Activated naive CD4-positive, alpha-beta T cell treated with anti-CD3 and anti-CD28 coated beads, Interleukin-2, amount 50 U/mL, for 16 hours (primary cell): ENCODE data around the gene MUC2.

Experiments
- DNase-seq: peaks from one replicate; pipeline ENCODE4 v3.0.0-alpha.2; 2020

MUC2 gene

DNA sequence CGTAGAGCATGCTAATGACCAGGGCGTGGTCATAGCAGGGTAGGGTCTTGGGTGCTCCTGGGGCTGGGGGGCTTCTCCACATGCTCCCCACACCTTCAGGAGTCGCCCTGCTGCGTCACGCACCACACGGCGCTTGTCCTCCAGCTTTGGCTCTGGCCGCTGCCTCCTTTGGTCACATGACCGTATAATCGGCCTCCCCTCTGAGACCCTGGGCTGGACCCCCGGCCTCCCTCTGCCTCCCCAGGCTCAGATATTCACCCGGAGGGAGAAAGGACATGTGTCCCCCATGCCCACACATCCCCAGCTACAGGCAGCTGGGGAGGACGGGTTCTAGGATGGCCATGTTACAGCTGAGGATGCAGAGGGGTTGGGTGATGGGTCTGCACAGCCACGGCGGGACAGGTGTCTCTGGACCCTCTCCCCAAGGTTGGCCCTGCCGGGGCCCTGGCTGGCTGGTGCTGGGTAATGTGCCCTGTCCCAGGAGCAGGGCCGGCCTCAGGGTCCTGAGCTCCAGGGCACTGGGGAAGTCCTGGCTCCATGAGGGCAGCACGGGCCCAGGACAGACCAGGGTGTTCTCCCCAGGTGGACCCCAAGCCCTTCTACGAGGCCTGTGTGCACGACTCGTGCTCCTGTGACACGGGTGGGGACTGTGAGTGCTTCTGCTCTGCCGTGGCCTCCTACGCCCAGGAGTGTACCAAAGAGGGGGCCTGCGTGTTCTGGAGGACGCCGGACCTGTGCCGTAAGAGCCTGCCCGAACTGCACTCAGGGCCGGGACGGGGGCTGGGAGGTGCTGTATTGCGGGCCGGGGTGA is 14.5 kb downstream of the MUC2 start:
- no peak for DNase-seq

DNA sequence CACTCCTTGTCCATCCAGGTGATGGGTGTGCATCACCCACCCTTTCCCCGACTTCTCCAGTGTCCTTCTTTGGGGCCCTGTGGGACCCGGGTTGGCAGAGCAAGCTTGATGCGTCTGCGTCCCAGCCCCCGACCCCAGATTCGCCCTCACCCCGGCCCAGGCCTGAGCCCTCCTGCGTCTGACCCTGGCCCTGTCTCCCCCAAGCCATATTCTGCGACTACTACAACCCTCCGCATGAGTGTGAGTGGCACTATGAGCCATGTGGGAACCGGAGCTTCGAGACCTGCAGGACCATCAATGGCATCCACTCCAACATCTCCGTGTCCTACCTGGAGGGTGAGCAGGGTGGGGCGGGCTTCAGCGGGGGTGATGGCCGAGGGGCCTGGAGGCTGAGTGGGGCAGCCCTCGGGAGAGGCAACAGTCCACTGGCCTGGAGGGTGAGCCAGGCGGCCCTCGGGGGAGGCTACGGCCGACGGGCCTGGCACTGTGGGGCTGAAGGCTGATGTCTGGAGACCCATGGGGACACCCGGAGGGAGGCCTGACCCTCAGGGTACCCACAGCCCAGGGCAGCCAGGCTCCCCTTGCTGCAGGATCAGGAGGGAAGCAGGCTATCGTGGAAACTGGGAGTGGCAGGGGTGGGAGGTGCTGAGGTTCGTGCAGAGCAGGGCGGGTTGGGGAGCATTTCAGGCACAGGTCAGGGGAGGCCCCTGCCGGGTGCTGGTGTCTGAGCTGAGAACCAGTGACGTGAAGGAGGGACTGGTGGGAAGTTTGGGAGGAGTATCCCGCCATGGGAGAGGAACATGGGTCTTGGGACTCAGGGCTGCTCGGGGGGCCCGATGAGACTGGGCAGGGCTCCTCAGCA is 15.3 kb downstream of the MUC2 start:
- DNase-seq: no peak

DNA sequence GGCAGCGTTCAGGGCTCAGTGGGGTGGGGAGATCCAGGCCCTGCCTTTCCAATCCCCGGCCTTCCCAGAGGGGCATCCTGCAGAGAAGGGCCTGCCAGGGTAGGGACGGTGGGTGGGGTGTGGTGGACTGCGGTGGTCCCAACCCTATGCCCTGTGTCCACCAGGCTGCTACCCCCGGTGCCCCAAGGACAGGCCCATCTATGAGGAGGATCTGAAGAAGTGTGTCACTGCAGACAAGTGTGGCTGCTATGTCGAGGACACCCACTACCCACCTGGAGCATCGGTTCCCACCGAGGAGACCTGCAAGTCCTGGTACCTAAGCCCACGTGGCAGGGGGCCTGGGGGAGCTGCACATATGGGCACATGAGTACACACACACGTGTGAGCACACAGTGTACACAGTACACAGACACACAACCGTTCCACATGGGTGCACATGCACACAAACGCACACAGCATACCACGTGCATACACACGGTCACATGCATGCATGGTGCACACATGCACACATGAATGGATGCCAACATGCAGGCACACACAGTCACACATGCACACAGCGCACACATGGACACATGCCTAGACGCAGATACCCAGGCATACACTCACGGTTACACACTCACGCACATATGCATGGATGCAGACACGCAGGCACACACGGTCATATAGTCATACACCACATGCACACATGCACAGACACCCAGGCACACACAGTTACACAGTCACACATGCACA is 16.1 kb downstream of the MUC2 start:
- DNase-seq: no peak

DNA sequence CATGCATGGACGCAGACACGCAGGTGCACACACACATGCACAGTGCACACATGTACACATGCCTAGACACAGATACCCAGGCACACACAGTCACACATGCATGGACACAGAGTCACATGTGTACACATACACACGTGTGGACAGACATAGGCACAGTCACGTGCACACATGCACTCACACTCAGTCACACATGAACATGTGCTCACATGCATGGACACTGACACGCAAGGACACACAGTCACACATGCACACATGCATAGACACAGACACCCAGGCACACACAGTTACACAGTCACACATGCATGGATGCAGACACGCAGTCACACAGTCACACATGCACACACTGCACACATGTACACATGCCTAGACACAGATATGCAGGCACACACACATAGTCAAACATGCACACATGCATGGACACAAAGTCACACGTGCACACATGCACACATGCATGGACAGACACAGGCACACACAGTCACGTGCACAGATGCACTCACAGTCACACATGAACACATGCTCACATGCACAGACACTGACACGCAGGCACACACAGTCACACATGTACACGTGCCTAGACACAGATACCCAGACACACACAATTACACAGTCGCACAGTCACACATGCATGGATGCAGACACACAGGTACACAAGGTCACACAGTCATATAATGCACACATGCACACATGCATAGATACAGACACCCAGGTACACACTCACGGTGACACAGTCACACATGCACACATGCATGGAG is 16.8 kb downstream of the MUC2 start:
- DNase-seq: no peak

DNA sequence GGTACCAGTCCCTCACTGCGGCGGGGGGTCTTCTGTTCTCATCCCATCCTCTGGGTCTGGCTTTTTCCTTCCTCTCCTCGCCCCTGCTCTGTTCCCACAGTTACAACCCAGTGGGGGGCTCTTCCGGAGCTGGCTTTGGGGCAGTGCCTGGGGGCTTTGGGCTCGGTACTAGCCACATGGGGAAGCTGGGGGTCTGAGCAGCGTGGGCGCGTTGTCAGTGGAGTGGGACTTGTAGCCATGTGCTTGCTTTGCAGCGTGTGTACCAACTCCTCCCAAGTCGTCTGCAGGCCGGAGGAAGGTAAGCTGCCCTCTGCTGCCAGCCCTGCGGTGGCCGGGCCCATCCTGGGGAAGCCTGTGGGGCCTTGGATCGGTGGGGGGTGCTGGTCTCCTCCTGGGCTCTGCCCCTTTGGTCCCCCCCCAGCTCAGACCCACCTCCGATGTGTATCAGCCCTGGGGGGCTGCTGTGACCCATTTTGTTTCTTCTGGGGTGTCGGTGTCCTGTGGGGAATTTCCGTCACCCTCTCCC is 17.5 kb downstream of the MUC2 start:
- DNase-seq: no peak

DNA sequence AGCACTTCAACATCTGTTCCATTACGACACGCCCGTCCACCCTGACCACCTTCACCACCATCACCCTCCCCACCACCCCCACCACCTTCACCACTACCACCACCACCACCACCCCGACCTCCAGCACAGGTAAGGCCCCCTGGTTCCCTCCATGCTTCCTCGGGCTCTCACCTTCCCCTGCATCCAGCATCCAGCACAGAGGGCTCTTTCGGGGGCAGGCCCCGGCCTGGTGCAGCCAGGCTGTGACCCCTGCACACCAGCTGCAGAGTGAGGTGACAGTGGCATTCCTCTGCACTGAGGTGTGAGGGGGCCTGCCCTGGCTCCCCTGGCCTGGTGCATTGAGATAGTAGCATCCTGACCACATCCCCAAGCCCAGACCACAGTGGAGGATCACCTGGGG is 18.2 kb downstream of the MUC2 start:
- no peak for DNase-seq

DNA sequence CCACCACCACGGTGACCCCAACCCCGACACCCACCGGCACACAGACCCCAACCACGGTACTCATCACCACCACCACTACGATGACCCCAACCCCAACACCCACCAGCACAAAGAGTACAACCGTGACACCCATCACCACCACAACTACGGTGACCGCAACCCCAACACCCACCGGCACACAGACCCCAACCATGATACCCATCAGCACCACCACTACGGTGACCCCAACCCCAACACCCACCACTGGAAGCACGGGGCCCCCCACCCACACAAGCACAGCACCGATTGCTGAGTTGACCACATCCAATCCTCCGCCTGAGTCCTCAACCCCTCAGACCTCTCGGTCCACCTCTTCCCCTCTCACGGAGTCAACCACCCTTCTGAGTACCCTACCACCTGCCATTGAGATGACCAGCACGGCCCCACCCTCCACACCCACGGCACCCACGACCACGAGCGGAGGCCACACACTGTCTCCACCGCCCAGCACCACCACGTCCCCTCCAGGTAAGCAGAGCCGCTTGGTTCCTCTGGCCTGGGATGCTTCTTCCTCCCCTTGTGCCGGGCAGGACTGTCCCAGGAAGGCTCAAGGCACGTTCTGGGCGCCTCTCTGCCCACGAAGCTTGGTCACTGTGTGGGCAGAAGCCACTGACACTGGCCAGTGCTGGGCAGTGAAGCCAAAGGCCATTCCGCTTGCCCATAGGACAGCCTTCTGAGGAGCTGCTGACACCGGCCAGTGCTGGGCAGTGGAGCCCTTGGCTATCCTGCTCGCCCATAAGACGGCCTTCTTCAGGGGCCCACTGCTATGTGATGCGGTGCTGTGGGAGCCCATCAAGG is 25.1 kb downstream of the MUC2 start:
- no peak for DNase-seq

DNA sequence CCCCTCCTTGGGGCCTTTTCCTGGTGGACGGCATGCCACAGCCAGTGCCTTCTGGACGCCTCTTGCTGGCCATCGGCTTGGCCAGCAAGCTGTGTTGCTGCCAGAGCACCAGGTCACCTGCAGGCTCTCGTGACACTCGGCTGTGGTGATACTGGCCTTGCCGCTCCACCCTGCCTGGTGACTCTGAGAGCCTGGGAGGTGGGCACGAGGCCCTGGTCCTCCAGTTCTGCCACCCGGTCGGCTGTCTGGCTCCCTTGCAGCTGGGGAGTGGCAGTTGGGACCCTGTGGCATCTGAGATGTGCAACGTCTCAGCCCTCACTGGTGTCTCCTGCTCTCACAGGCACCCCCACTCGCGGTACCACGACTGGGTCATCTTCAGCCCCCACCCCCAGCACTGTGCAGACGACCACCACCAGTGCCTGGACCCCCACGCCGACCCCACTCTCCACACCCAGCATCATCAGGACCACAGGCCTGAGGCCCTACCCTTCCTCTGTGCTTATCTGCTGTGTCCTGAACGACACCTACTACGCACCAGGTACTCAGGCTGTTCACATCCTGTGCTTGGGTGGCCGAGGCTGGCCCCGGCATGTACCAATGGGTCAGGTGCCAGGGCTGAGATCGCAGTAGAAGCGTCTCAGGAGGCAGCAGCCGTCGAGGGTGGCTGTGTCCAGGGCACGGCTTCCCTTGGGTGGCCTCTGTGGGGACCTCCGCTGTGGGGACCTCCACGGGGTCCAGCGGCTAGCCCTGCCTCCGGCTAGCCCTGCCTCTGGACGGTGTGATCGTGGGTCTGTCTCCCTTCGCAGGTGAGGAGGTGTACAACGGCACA is 26.0 kb downstream of the MUC2 start:
- no peak for DNase-seq

DNA sequence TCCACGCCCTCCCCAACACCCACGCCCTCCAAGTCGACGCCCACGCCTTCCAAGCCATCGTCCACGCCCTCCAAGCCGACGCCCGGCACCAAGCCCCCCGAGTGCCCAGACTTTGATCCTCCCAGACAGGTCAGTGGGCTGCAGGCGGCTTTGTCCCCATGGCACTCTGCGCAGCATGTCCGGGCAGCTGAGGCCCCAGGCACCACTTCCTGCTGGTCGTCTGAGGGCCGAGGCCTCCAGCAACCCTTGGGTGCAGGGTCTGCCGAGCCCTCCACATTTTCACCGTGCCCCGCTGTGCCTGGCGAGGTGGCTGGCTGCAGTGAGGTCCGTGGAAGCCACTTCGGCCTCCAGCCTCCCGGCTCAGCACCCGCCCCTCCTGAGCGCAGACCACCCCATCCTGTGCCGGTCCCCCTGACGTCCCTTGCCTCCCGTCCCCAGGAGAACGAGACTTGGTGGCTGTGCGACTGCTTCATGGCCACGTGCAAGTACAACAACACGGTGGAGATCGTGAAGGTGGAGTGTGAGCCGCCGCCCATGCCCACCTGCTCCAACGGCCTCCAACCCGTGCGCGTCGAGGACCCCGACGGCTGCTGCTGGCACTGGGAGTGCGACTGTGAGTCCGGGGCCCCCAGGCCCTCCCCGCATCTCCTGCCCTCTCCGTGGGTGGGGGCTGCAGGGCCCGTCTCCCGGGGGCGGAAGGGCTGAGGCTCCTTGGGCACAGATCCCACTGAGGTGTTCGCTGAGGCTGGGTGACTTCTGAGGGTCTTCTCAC is 26.8 kb downstream of the MUC2 start:
- no peak for DNase-seq

DNA sequence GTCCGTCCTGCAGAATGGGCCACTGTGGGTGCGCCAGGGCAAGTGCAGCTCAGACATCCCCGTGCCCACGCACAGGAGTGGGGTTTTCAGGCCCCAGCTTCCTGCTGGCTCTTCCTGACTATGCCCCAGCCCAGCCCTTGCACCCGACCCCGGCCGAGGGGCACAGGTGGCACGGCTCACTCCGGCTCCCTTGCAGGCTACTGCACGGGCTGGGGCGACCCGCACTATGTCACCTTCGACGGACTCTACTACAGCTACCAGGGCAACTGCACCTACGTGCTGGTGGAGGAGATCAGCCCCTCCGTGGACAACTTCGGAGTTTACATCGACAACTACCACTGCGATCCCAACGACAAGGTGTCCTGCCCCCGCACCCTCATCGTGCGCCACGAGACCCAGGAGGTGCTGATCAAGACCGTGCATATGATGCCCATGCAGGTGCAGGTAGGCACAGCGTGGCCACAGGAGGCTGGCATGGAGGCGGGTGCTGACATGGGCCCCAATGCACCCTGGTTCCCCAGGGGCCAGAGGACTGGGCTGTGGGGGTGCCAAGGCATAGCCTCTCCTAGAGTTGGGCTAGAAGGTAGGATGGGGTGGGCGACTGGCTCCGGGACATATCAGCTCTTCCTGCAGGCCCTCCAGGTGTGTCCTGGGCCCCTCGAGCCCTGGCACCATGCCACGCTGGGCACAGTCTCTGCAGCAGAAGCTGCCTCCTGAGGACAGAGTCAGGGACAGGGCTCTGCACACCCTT is 27.7 kb downstream of the MUC2 start:
- no peak for DNase-seq

DNA sequence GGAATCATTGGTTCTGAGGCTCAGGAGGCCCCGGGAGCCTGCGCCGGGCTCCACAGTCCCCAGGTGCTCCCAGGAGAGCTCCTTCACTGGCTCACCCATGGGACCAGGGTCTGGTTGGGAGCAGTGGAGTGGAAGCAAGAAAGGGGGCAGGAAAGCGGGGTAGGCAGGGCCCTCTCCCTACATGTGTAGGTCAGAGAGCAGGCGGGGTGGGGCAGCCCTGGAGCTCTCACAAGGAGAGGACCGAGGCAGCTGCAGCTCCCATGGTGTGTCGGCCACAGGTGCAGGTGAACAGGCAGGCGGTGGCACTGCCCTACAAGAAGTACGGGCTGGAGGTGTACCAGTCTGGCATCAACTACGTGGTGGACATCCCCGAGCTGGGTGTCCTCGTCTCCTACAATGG is 28.3 kb downstream of the MUC2 start:
- DNase-seq: no peak

DNA sequence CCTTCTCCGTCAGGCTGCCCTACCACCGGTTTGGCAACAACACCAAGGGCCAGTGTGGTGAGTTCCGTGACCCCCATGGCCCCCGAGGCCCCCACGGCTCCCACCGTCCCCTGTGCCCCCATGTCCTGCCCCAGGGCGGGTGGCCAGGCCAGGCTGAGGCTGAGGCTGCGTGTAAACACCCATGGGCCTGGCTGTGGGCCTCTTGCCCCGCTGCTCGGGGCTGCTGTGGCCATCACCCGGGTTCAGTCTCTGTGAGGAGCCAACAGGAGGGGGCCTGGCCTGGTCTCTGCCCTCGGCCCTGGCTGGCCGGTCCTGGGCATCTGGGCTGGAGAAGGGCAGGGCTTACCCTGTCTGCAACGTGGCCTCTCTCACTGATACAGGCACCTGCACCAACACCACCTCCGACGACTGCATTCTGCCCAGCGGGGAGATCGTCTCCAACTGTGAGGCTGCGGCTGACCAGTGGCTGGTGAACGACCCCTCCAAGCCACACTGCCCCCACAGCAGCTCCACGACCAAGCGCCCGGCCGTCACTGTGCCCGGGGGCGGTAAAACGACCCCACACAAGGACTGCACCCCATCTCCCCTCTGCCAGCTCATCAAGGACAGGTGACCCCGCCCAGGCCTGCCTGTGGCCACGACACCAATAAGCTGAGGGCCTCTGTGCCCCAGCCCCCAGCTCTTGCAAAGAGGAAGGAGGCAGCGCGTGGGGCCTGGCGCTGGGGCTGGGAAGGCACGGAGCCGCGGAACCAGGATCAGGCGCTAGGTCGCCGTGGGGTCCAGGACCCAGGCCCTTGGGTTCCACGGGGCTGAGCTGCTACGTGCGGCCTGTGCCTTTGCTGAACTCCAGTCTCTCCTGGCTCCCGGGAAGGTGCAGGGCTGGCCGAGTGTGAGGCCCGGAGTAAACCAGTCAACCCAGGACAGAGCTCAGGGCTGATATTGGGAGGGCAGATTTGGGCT is 29.0 kb downstream of the MUC2 start:
- DNase-seq: no peak

DNA sequence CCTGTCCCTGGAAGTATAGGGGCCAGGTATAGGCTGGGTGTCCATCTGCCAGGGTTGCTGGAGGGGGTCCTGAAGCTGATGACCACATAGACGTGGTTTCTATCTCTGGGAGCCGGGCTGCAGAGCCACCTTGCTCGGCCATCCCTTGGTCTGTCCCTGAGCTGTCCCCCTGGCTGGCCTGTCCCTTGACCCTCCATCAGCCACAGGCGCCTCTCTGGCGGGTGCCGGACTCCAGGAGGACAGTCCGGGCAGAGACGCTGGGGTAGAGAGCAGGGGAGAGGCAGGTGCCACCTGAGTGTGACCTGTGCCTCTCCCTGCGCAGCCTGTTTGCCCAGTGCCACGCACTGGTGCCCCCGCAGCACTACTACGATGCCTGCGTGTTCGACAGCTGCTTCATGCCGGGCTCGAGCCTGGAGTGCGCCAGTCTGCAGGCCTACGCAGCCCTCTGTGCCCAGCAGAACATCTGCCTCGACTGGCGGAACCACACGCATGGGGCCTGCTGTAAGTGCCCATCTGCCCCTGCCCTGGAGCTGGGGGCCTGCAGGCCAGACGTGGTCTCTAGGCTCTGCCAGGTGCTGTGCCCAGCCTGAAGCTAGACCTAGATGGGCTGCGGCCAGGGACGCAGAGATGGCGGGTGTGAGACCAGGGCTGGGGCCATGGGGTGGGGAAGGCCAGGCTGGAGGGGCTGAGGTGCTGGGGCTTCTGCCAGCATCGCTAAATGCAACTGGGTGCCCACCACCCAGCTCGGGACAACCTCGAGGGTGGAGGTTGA is 29.9 kb downstream of the MUC2 start:
- no peak for DNase-seq

DNA sequence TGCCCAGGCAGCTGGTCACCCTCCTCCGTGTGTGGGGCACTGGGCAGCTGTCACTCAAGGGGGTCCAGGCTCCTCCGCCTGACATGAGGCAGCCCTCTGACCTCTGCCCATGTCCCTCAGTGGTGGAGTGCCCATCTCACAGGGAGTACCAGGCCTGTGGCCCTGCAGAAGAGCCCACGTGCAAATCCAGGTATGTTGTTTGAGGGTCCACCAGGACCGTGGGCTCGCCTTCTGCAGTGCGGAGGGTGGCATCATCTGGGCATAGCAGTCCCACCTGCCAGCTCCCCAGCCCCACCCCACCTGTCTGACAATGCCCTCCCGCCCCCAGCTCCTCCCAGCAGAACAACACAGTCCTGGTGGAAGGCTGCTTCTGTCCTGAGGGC is 30.5 kb downstream of the MUC2 start:
- DNase-seq: no peak

DNA sequence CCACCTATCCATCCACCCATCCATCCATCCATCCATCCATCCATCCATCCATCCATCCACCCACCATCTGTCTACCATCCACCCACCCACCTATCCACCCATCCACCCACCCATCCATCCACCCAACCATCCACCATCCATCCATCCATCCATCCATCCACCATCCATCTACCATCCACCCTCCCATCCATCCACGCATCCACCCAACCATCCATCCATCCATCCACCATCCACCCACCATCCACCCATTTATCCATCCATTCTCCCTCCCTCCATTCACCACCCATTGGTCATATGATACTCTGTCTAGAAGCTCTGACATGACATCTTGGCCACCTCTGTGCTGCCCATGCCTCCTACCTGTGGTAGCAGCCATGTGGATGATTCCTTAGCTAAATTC is 31.7 kb downstream of the MUC2 start:
- DNase-seq: no peak

DNA sequence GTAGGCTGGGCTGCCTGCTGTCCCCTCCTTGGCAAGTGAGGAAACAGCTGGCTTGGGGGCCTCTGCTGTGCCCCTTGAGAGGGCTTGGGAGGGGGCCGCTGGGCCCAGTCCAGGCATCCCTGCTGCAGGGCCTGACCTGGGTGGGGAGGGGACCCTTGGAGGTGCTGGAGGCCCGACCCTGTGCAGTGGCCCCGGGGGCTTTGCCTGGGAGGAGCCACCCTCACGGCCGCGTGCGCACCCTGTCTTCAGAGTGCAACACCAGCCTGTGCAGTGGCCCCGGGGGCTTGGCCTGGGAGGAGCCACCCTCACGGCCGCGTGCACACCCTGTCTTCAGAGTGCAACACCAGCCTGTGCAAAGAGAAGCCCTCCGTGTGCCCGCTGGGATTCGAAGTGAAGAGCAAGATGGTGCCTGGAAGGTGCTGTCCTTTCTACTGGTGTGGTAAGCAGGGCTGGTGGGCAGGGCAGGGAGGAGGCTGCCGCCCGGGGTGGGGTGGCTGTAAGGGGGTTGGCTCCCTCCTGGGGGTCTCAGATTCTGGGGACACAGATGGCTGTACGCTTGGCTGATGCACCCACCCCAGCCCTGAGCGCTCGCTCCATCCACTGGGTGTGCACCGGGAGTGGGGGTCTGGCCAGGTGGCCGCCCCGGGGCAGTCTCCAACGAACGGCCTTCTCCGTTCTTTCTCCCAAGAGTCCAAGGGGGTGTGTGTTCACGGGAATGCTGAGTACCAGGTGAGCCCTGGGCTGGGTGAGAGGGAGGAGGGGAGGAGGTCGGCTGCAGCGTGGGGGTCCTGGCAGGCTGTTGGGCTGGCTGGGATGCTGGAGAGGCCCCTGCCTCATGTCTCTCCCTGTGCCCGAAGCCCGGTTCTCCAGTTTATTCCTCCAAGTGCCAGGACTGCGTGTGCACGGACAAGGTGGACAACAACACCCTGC is 32.9 kb downstream of the MUC2 start:
- no peak for DNase-seq
